ENCODE measurements around the gene VSNL1.

Gene VSNL1

DNA sequence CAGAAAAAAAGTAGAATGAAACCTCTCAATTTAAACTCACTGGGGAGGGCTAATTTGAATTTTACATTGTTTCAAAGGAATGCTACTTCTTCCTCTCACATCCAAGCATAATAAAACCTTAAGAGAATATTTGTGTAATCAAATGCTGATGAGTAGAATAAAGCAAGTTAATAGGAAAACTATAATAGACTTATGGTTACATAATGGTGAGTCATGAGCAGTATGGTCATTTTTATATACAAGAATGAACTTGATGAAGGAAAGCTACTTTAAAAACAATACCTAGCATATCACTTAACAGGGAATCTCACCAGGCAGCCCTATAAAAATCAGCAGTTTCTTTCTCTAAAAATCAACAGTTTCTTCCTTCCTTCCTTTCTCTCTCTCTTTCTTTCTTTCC is 80.3 kb downstream of the VSNL1 start:
- peaks cover 0 to 3% of the 10 kb centered on the region in 2 donors for H3K27me3 ChIP-seq (ENCODE audit: control insufficient read depth in 1 of 2, insufficient read depth in 2 of 2, low read length in 2 of 2)
- no peaks in the 10 kb centered on the region for H3K4me1 ChIP-seq (ENCODE audit: control insufficient read depth in 1 of 2, insufficient read depth in 2 of 2, low read length in 2 of 2)
- no peak overlapping the region for H3K9ac ChIP-seq (ENCODE audit: low read depth in 1 of 2, low read length in 2 of 2)
- no peak overlapping the region for H3K4me3 ChIP-seq (ENCODE audit: low read depth in 1 of 2, low read length in 2 of 2)
- H3K27ac ChIP-seq (ENCODE audit: low read depth, low read length), result no peak overlapping the region
- H3K36me3 ChIP-seq (ENCODE audit: control insufficient read depth in 1 of 2, insufficient read depth in 2 of 2, low read length in 2 of 2), result no peaks in the 10 kb centered on the region
- H3K9me3 ChIP-seq (ENCODE audit: control insufficient read depth in 1 of 2, low read length in 2 of 2), result no peaks in the 10 kb centered on the region

DNA sequence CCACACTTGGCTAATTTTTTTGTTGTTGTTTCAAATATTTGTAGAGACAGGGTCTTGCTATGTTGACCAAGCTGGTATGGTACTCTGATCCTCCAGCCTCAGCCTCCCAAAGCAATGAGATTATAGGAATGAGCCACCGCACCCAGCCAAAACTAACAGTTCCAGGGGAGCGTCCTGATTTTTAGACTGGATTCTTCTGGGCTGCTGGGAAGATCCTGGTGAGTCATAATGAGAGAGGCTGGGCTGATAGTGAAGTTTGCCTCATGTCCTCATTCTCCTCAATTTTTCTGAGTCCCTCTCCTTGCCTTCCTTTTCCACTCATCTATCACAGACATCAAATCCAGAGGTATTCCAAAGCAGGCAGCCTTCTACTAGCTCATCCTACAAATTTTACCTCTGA is 81.3 kb downstream of the VSNL1 start:
- Histone ChIP-seq H3K4me3 (ENCODE audit: low read depth in 1 of 2, low read length in 2 of 2) (no peak overlapping the region), H3K9ac (ENCODE audit: low read depth in 1 of 2, low read length in 2 of 2) (no peak overlapping the region), H3K4me1 (ENCODE audit: control insufficient read depth in 1 of 2, insufficient read depth in 2 of 2, low read length in 2 of 2) (no peaks in the 10 kb centered on the region), H3K36me3 (ENCODE audit: control insufficient read depth in 1 of 2, insufficient read depth in 2 of 2, low read length in 2 of 2) (no peaks in the 10 kb centered on the region), H3K27ac (ENCODE audit: low read depth, low read length) (no peak overlapping the region), H3K9me3 (ENCODE audit: control insufficient read depth in 1 of 2, low read length in 2 of 2) (no peaks in the 10 kb centered on the region), H3K27me3 (ENCODE audit: control insufficient read depth in 1 of 2, insufficient read depth in 2 of 2, low read length in 2 of 2) (peaks cover 0 to 3% of the 10 kb centered on the region in 2 donors)

DNA sequence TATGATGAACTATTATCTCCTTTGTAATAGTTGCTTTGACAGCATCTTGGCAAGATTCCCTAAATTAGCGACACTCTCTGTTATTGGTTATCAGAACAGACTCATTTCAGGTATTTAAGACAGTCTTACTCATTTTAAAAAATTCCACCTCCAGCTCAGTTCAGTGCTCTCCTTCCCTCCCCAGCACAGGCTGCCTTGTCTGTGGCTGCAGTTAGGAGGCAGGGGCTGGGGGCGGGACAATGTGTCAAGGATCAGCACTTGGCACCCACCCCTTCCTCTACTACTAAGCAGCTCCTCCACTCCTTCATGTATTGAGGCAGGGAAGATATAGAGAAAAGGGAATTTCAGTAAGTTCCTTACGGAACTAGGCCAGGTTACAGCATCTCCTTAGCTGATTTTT is 85.0 kb downstream of the VSNL1 start:
- no peaks in the 10 kb centered on the region for H3K4me1 ChIP-seq (ENCODE audit: control insufficient read depth in 1 of 2, insufficient read depth in 2 of 2, low read length in 2 of 2)

DNA sequence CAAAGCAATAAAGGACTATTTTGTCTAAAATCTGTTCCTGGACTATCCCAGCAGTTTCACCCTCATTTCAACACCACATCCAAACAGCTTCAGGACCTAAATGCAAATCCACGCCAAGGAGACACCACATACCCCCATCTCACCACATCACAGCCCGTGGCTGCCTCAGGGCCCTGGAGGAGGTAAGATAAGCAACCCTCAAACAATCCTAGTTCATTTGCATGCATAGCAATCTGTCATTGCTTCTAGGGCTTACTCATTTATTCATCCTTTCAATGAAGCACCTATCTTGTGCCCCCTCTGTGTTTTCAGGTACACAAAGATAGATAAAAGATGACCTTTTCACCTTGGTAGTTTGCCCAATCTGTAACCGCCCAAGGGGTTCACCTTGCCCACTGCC is 86.5 kb downstream of the VSNL1 start:
- Histone ChIP-seq H3K27me3 (ENCODE audit: control insufficient read depth in 1 of 2, insufficient read depth in 2 of 2, low read length in 2 of 2) (no peaks in the 10 kb centered on the region), H3K27ac (ENCODE audit: low read depth, low read length) (no peak overlapping the region)

More for the DNA sequence above, 85.0 kb downstream of the VSNL1 start:
- H3K36me3 ChIP-seq (ENCODE audit: control insufficient read depth in 1 of 2, insufficient read depth in 2 of 2, low read length in 2 of 2), result no peaks in the 10 kb centered on the region
- peaks cover 0 to 1% of the 10 kb centered on the region in 2 donors for H3K27me3 ChIP-seq (ENCODE audit: control insufficient read depth in 1 of 2, insufficient read depth in 2 of 2, low read length in 2 of 2)
- no peak overlapping the region for H3K27ac ChIP-seq (ENCODE audit: low read depth, low read length)
- peaks cover 0 to 4% of the 10 kb centered on the region in 2 donors for H3K9me3 ChIP-seq (ENCODE audit: control insufficient read depth in 1 of 2, low read length in 2 of 2)
- no peak overlapping the region for H3K9ac ChIP-seq (ENCODE audit: low read depth in 1 of 2, low read length in 2 of 2)
- no peak overlapping the region for H3K4me3 ChIP-seq (ENCODE audit: low read depth in 1 of 2, low read length in 2 of 2)

DNA sequence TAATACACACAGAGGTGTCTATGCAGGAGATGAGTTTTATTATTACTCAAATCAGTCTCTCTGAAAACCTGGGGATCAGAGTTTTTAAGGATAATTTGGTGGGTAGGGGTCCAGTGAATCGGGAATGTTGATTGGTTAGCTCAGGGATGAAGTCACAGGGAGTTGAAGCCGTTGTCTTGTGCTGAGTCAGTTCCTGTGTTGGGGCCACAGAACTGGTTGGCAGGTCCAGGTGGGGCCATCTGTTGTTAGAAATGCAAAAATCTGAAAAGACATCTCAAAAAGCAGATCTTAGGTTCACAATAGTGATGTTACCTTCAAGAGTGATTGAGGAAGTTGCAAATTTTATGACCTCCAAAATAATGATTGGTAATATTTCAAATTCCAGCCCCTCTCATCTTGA is 86.9 kb downstream of the VSNL1 start:
- H3K9me3 ChIP-seq (ENCODE audit: control insufficient read depth in 1 of 2, low read length in 2 of 2), result peaks cover 0 to 4% of the 10 kb centered on the region in 2 donors
- no peaks in the 10 kb centered on the region for H3K27me3 ChIP-seq (ENCODE audit: control insufficient read depth in 1 of 2, insufficient read depth in 2 of 2, low read length in 2 of 2)
- H3K27ac ChIP-seq (ENCODE audit: low read depth, low read length), result no peak overlapping the region
- H3K36me3 ChIP-seq (ENCODE audit: control insufficient read depth in 1 of 2, insufficient read depth in 2 of 2, low read length in 2 of 2), result no peaks in the 10 kb centered on the region
- no peak overlapping the region for H3K9ac ChIP-seq (ENCODE audit: low read depth in 1 of 2, low read length in 2 of 2)
- H3K4me3 ChIP-seq (ENCODE audit: low read depth in 1 of 2, low read length in 2 of 2), result no peak overlapping the region
- no peaks in the 10 kb centered on the region for H3K4me1 ChIP-seq (ENCODE audit: control insufficient read depth in 1 of 2, insufficient read depth in 2 of 2, low read length in 2 of 2)

More for the DNA sequence above, 86.5 kb downstream of the VSNL1 start:
- H3K9me3 ChIP-seq (ENCODE audit: control insufficient read depth in 1 of 2, low read length in 2 of 2), result peaks cover 0 to 4% of the 10 kb centered on the region in 2 donors
- no peak overlapping the region for H3K9ac ChIP-seq (ENCODE audit: low read depth in 1 of 2, low read length in 2 of 2)
- no peak overlapping the region for H3K4me3 ChIP-seq (ENCODE audit: low read depth in 1 of 2, low read length in 2 of 2)
- H3K36me3 ChIP-seq (ENCODE audit: control insufficient read depth in 1 of 2, insufficient read depth in 2 of 2, low read length in 2 of 2), result no peaks in the 10 kb centered on the region
- no peaks in the 10 kb centered on the region for H3K4me1 ChIP-seq (ENCODE audit: control insufficient read depth in 1 of 2, insufficient read depth in 2 of 2, low read length in 2 of 2)

DNA sequence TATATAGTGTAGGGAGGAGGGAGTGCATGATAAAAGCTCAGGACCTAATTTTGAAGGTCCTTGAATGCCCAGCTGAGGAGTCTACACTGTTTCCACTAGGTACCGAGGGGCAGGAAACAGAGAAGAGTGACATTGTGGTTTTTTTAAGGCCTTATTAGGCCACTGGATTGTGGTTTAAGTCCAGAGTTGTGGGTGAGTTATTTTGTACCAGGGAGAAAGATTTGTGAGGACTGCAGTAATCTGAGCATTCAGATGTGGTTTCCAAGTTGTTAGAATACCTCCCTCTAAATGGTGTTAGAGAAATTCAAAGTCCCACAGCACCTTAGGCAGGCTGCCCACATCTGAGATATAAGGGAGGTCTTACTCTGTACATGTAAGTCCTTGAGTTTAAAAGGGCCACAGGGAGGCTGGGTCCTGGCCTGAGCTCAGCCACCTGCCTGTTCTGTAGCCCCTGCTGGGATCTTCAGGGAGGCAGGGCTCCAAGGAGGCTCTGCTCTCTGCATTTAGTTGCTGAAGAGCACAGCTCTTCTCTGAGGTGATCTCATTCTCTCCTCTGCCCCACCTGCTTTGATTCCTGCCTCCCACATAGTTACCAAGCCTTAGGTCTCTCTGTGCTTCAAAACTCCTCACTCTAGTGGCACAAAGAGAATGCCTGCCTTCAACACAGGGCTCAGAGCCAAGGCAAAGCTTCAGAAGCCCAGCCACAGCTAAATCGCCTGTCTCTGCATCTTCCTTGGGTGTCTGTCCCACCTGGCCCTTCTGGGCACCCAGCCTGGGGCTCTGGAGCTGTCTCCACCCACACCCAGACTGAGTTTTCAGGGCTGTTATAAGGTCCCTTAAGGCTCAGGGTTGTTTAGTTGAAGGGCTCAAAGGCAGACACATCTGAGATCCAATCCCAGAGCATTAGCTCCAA is 88.1 kb downstream of the VSNL1 start:
- Histone ChIP-seq H3K9ac (ENCODE audit: low read depth in 1 of 2, low read length in 2 of 2) (no peak overlapping the region), H3K36me3 (ENCODE audit: control insufficient read depth in 1 of 2, insufficient read depth in 2 of 2, low read length in 2 of 2) (no peaks in the 10 kb centered on the region), H3K27ac (ENCODE audit: low read depth, low read length) (no peak overlapping the region), H3K27me3 (ENCODE audit: control insufficient read depth in 1 of 2, insufficient read depth in 2 of 2, low read length in 2 of 2) (no peaks in the 10 kb centered on the region), H3K4me1 (ENCODE audit: control insufficient read depth in 1 of 2, insufficient read depth in 2 of 2, low read length in 2 of 2) (no peaks in the 10 kb centered on the region), H3K9me3 (ENCODE audit: control insufficient read depth in 1 of 2, low read length in 2 of 2) (peaks cover 0 to 4% of the 10 kb centered on the region in 2 donors), H3K4me3 (ENCODE audit: low read depth in 1 of 2, low read length in 2 of 2) (no peak overlapping the region)

DNA sequence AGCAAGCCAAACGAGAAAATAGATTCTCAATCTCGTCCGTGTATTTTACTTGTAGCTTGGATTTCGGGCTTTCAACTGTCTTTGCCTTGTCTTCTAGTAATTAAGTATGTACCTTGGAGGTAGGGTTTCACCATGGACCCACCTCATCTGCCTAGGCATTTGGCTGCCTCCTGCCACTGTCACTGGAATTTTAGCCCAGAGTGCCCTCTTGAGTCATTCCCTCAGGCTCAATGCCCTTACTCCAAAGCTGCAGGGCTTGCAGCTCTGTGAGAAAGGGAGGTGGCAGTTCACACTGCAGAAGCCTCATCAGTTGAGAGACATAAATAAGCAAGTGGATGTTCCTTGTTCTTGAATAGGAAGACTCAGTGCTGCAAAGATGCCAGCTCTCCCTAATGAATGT is 89.6 kb downstream of the VSNL1 start:
- Histone ChIP-seq H3K4me3 (ENCODE audit: low read depth in 1 of 2, low read length in 2 of 2) (no peak overlapping the region), H3K9me3 (ENCODE audit: control insufficient read depth in 1 of 2, low read length in 2 of 2) (peaks cover 0 to 4% of the 10 kb centered on the region in 2 donors), H3K4me1 (ENCODE audit: control insufficient read depth in 1 of 2, insufficient read depth in 2 of 2, low read length in 2 of 2) (no peaks in the 10 kb centered on the region), H3K36me3 (ENCODE audit: control insufficient read depth in 1 of 2, insufficient read depth in 2 of 2, low read length in 2 of 2) (no peaks in the 10 kb centered on the region), H3K27ac (ENCODE audit: low read depth, low read length) (no peak overlapping the region), H3K9ac (ENCODE audit: low read depth in 1 of 2, low read length in 2 of 2) (no peak overlapping the region), H3K27me3 (ENCODE audit: control insufficient read depth in 1 of 2, insufficient read depth in 2 of 2, low read length in 2 of 2) (no peaks in the 10 kb centered on the region)

DNA sequence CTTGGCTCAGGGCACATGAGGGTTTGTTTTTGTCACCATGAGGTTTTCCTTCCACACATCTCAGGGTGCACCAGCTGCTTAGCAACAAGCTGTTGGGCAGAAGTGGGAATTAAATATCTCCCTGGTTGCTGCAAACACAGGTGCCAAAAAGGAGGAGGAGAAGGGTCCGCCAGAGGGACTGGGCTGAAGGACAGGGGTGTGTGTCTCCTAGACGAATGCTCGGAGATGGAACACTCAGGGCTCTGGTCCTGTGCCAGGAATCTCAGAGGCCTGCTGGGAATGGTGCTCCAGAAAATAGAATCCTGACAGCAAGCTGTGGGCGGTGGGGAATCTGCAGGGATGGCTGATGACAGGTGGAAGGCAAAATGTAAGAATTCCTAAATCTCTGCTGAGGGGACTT is 94.5 kb downstream of the VSNL1 start:
- Histone ChIP-seq H3K9ac (ENCODE audit: low read depth in 1 of 2, low read length in 2 of 2) (no peak overlapping the region), H3K4me3 (ENCODE audit: low read depth in 1 of 2, low read length in 2 of 2) (no peak overlapping the region), H3K4me1 (ENCODE audit: control insufficient read depth in 1 of 2, insufficient read depth in 2 of 2, low read length in 2 of 2) (no peaks in the 10 kb centered on the region), H3K27me3 (ENCODE audit: control insufficient read depth in 1 of 2, insufficient read depth in 2 of 2, low read length in 2 of 2) (no peaks in the 10 kb centered on the region), H3K27ac (ENCODE audit: low read depth, low read length) (no peak overlapping the region), H3K9me3 (ENCODE audit: control insufficient read depth in 1 of 2, low read length in 2 of 2) (no peaks in the 10 kb centered on the region), H3K36me3 (ENCODE audit: control insufficient read depth in 1 of 2, insufficient read depth in 2 of 2, low read length in 2 of 2) (no peaks in the 10 kb centered on the region)

DNA sequence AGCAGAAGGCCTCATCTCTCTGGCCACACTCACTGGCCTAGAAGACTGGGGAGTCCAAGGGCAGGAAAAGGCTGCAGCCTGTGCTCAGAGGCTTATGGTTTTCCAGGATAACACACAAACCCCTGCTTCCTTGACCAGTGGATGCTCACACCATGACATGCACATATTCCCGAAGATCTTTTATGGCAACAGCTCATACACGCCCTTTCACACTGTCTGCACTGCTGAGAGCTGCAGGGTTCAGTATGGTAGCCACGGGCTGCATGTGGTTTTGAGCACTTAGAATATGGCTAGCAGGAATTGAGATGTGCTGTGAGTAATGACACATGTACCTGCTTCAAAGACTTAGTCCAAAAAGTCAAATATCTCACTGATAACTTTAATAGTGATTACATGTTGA is 95.8 kb downstream of the VSNL1 start:
- H3K36me3 ChIP-seq (ENCODE audit: control insufficient read depth in 1 of 2, insufficient read depth in 2 of 2, low read length in 2 of 2), result no peaks in the 10 kb centered on the region
- H3K9ac ChIP-seq (ENCODE audit: low read depth in 1 of 2, low read length in 2 of 2), result no peak overlapping the region
- H3K4me3 ChIP-seq (ENCODE audit: low read depth in 1 of 2, low read length in 2 of 2), result no peak overlapping the region
- H3K4me1 ChIP-seq (ENCODE audit: control insufficient read depth in 1 of 2, insufficient read depth in 2 of 2, low read length in 2 of 2), result no peaks in the 10 kb centered on the region
- H3K27ac ChIP-seq (ENCODE audit: low read depth, low read length), result no peak overlapping the region
- H3K27me3 ChIP-seq (ENCODE audit: control insufficient read depth in 1 of 2, insufficient read depth in 2 of 2, low read length in 2 of 2), result no peaks in the 10 kb centered on the region
- H3K9me3 ChIP-seq (ENCODE audit: control insufficient read depth in 1 of 2, low read length in 2 of 2), result no peaks in the 10 kb centered on the region

DNA sequence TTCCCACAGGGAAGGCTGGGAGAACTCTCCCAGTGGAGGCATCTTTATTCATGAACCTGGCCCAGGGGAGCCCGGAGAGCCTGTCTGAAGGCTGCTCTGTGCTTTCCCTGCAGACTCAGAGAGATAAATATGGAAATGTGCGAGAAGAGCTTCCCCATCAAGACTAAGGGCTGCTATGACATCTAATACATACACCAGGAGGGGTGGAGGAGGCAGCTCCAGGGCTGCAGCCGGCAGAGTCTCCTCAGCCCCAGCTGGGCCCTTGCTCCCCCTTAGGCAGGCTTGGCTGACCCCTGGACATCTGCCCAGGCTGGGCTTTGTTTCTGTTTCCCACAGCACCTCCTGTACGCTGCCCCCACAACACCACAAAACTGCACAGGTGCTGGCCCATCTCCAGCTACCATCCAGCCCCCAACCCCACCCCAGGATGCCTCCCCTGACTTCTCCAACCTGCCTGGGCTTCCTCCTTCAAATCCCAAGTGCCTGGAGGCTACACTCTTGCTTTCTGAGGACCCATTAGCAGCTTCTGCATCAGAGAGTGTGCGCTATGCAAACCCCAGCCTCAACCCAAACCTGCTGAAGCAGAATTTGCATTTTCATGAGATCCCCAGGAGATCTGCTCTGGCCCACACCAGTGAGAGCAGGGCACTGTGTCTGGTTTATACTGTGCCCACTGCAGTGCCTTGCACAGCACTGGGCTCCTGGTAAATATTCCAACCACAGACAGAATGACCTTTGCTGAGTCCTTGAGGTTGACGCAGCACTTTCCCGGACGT is 96.8 kb downstream of the VSNL1 start:
- Histone ChIP-seq H3K4me1 (ENCODE audit: control insufficient read depth in 1 of 2, insufficient read depth in 2 of 2, low read length in 2 of 2) (no peaks in the 10 kb centered on the region), H3K27me3 (ENCODE audit: control insufficient read depth in 1 of 2, insufficient read depth in 2 of 2, low read length in 2 of 2) (no peaks in the 10 kb centered on the region), H3K9me3 (ENCODE audit: control insufficient read depth in 1 of 2, low read length in 2 of 2) (no peaks in the 10 kb centered on the region), H3K27ac (ENCODE audit: low read depth, low read length) (no peak overlapping the region), H3K4me3 (ENCODE audit: low read depth in 1 of 2, low read length in 2 of 2) (no peak overlapping the region), H3K9ac (ENCODE audit: low read depth in 1 of 2, low read length in 2 of 2) (no peak overlapping the region), H3K36me3 (ENCODE audit: control insufficient read depth in 1 of 2, insufficient read depth in 2 of 2, low read length in 2 of 2) (no peaks in the 10 kb centered on the region)
